ENCODE data around the gene PUS7.
"Not testable (repeated sequence)": the region's sequence is repeated elsewhere in the genome, so short reads cannot be mapped to it uniquely, and the experiment has no call there.

PUS7 gene

GRCh38 chr7:105450177-105450861 is 71.8 kb downstream of the PUS7 start:
- DNase-seq (ENCODE audit: low read depth in 1 of 2, low spot score in 1 of 2), result no peak

GRCh38 chr7:105448181-105448580 is 73.9 kb downstream of the PUS7 start:
- no peak for DNase-seq (ENCODE audit: low read depth in 1 of 2, low spot score in 1 of 2)

GRCh38 chr7:105444342-105444987 is 77.6 kb downstream of the PUS7 start:
- no peak for DNase-seq (ENCODE audit: low read depth in 1 of 2, low spot score in 1 of 2)

- not testable (repeated sequence) for DNase-seq (ENCODE audit: low read depth in 1 of 2, low spot score in 1 of 2)
Measured at GRCh38 chr7:105442214-105442613, 79.9 kb downstream of the PUS7 start.

GRCh38 chr7:105439174-105439893 is 82.7 kb downstream of the PUS7 start:
- no peak for DNase-seq (ENCODE audit: low read depth in 1 of 2, low spot score in 1 of 2)

GRCh38 chr7:105438847-105439173 is 83.3 kb downstream of the PUS7 start:
- no peak for DNase-seq (ENCODE audit: low read depth in 1 of 2, low spot score in 1 of 2)

- no peak for DNase-seq (ENCODE audit: low read depth in 1 of 2, low spot score in 1 of 2)
Measured at GRCh38 chr7:105438254-105438653, 83.8 kb downstream of the PUS7 start.

- not testable (repeated sequence) for DNase-seq (ENCODE audit: low read depth in 1 of 2, low spot score in 1 of 2)
Measured at GRCh38 chr7:105437356-105437755, 84.7 kb downstream of the PUS7 start.

- peak in 1 of 2 donors; percentile 36 for DNase-seq (ENCODE audit: low read depth in 1 of 2, low spot score in 1 of 2)
Measured at GRCh38 chr7:105429746-105430612, 92.1 kb downstream of the PUS7 start.

GRCh38 chr7:105426606-105427146 is 95.4 kb downstream of the PUS7 start:
- DNase-seq (ENCODE audit: low read depth in 1 of 2, low spot score in 1 of 2), result no peak

- DNase-seq (ENCODE audit: low read depth in 1 of 2, low spot score in 1 of 2), result no peak
Measured at GRCh38 chr7:105423987-105424386, 98.1 kb downstream of the PUS7 start.

GRCh38 chr7:105413887-105414437 is 108.1 kb downstream of the PUS7 start:
- no peak for DNase-seq (ENCODE audit: low read depth in 1 of 2, low spot score in 1 of 2)

- not testable (repeated sequence) for DNase-seq (ENCODE audit: low read depth in 1 of 2, low spot score in 1 of 2)
Measured at GRCh38 chr7:105410774-105411173, 111.3 kb downstream of the PUS7 start.

- not testable (repeated sequence) for DNase-seq (ENCODE audit: low read depth in 1 of 2, low spot score in 1 of 2)
Measured at GRCh38 chr7:105409775-105410174, 112.3 kb downstream of the PUS7 start.

GRCh38 chr7:105408791-105409410 is 113.2 kb downstream of the PUS7 start:
- DNase-seq (ENCODE audit: low read depth in 1 of 2, low spot score in 1 of 2), result no peak
